ENCODE results near the gene PSMG1.

The PSMG1 gene

DNA sequence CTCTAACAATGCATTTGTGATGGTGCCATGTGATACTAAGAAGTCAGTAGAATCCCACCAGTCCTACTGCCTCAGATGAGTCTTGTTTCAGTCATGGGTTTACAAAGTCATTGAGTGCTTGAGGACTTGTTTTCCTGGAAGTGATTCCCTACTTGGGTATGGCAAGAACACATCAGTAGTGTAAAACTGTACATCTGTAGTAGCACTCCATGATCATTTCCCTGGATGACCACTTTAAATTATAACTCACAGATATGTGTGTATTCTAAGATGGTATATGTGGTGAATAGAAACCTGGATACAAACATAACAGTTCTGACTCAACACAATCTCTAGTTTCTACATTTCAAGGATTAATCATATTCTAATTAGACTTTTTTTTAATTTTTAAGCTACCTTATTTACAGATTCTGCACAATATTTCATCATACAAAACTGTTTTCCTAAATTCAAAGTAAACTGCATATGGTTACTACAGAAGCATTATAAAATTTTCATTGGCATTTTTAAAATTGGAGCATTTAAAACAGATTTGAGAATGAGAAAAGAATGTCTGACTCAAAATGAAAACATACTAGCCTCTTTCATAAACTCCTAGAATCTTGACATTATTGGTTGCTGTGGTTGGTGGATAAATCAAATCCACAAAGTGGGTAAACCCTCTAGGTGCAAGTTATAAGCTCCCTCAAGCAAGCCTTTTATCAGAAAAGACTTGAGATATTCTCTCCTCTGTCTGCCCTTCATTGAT is 6.8 kb upstream of the PSMG1 start:
- no peak overlapping the region for H3K9ac ChIP-seq (ENCODE audit: low read depth in 1 of 2, low read length in 2 of 2)
- no peaks in the 10 kb centered on the region for H3K9me3 ChIP-seq (ENCODE audit: control insufficient read depth in 1 of 2, low read length in 2 of 2)

DNA sequence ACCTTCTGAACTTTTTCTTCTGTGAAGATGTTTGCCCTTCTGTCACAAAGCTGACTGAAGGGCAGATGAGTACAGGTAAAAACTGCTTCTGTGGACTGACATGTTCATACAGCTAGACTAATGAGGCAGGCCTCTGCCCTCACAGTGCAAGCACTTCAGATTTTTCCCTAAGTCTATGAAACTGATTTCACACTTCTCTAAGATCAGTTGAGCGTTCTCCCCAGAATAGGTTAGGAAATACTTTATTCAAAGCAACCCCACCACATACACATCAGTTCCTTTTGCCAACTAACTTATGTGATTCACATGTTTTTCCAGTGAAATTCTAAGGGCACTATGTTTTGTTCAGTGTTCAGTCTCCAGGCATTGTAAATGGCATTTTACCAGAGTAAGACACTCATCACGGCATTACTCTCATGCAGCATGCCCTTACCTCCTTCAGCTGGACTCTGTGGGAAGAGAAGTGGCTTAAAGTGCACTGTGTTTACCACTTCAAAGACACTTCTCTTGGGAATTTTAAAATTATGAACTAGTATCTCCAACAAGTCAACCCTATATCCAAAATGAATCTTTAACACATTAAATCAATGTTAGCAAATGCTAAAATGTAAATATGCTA is 5.4 kb upstream of the PSMG1 start:
- Histone ChIP-seq H3K27ac (ENCODE audit: low read depth, low read length) (no peak overlapping the region), H3K4me3 (ENCODE audit: low read depth in 1 of 2, low read length in 2 of 2) (no peak overlapping the region), H3K9ac (ENCODE audit: low read depth in 1 of 2, low read length in 2 of 2) (no peak overlapping the region), H3K4me1 (ENCODE audit: control insufficient read depth in 1 of 2, insufficient read depth in 2 of 2, low read length in 2 of 2) (peaks cover 5 to 10% of the 10 kb centered on the region in 2 donors), H3K27me3 (ENCODE audit: control insufficient read depth in 1 of 2, insufficient read depth in 2 of 2, low read length in 2 of 2) (no peaks in the 10 kb centered on the region), H3K9me3 (ENCODE audit: control insufficient read depth in 1 of 2, low read length in 2 of 2) (no peaks in the 10 kb centered on the region), H3K36me3 (ENCODE audit: control insufficient read depth in 1 of 2, insufficient read depth in 2 of 2, low read length in 2 of 2) (no peaks in the 10 kb centered on the region)

More for the DNA sequence above, 6.8 kb upstream of the PSMG1 start:
- Histone ChIP-seq H3K4me3 (ENCODE audit: low read depth in 1 of 2, low read length in 2 of 2) (no peak overlapping the region), H3K4me1 (ENCODE audit: control insufficient read depth in 1 of 2, insufficient read depth in 2 of 2, low read length in 2 of 2) (peaks cover 0 to 4% of the 10 kb centered on the region in 2 donors), H3K27me3 (ENCODE audit: control insufficient read depth in 1 of 2, insufficient read depth in 2 of 2, low read length in 2 of 2) (no peaks in the 10 kb centered on the region), H3K27ac (ENCODE audit: low read depth, low read length) (no peak overlapping the region), H3K36me3 (ENCODE audit: control insufficient read depth in 1 of 2, insufficient read depth in 2 of 2, low read length in 2 of 2) (no peaks in the 10 kb centered on the region)

DNA sequence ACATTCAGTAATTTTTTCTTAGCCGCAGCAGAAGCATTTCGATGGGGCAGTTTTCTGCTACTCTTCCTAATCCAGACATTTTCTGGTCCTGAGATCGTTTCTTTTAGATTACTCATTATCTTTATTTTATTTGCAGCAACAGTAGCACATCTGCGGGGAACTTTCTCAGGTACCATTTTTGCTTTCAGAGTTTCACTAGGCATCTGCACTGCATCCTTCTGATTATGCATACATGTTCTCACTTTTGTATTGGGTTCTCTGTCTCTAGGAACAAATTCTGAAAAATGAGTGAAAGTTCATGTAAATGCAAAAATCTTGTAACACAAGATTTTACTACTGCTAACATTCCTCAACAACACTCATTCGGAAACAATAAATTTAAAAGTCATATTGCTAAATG is 3.9 kb upstream of the PSMG1 start:
- no peak overlapping the region for H3K27ac ChIP-seq (ENCODE audit: low read depth, low read length)
- H3K27me3 ChIP-seq (ENCODE audit: control insufficient read depth in 1 of 2, insufficient read depth in 2 of 2, low read length in 2 of 2): no peaks in the 10 kb centered on the region
- H3K9me3 ChIP-seq (ENCODE audit: control insufficient read depth in 1 of 2, low read length in 2 of 2): no peaks in the 10 kb centered on the region
- H3K4me3 ChIP-seq (ENCODE audit: low read depth in 1 of 2, low read length in 2 of 2): no peak overlapping the region
- peaks cover 13 to 14% of the 10 kb centered on the region in 2 donors for H3K4me1 ChIP-seq (ENCODE audit: control insufficient read depth in 1 of 2, insufficient read depth in 2 of 2, low read length in 2 of 2)
- H3K9ac ChIP-seq (ENCODE audit: low read depth in 1 of 2, low read length in 2 of 2): no peak overlapping the region
- H3K36me3 ChIP-seq (ENCODE audit: control insufficient read depth in 1 of 2, insufficient read depth in 2 of 2, low read length in 2 of 2): no peaks in the 10 kb centered on the region

DNA sequence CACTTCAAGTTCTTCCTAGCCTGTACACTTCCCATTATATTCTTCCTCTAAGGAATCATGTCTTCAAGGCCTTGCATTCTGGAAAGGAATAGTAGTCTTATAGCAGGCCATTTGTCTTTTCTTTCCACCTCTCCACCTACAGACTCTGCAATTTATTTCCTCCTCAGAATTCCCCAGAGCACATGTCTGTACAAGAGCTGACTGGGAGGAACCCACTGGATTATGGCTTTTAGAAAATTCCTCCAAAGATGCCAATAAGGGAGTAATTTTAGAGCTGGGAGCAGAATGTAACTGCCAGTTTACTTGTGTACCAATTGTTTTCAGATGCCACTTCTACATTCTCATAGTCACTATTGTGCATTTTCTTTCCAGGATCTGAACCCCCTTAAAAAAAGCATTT is 3.4 kb upstream of the PSMG1 start:
- Histone ChIP-seq H3K4me3 (ENCODE audit: low read depth in 1 of 2, low read length in 2 of 2) (no peak overlapping the region), H3K4me1 (ENCODE audit: control insufficient read depth in 1 of 2, insufficient read depth in 2 of 2, low read length in 2 of 2) (peaks cover 17% of the 10 kb centered on the region in 2 donors), H3K9ac (ENCODE audit: low read depth in 1 of 2, low read length in 2 of 2) (no peak overlapping the region), H3K27ac (ENCODE audit: low read depth, low read length) (no peak overlapping the region), H3K9me3 (ENCODE audit: control insufficient read depth in 1 of 2, low read length in 2 of 2) (no peaks in the 10 kb centered on the region), H3K36me3 (ENCODE audit: control insufficient read depth in 1 of 2, insufficient read depth in 2 of 2, low read length in 2 of 2) (no peaks in the 10 kb centered on the region), H3K27me3 (ENCODE audit: control insufficient read depth in 1 of 2, insufficient read depth in 2 of 2, low read length in 2 of 2) (no peaks in the 10 kb centered on the region)

DNA sequence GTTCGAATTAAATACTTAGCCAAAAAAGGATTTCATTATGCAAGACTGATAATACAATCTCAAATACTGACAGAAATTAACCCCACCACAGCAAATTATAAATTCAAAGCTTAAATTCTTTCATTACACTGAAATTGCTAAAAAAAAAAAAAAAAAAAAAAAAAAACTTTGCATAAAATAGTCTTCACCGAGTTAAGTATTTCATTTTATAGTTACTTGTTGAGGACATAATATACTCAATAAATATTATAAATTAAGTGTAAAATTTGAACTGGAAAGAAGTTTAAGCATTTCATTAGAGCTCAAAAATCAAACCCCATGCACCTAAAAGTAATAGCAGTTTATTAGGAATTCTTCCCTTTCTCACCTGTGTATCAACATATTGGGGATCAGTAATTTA is 1.9 kb upstream of the PSMG1 start:
- no peak overlapping the region for H3K9ac ChIP-seq (ENCODE audit: low read depth in 1 of 2, low read length in 2 of 2)
- peaks cover 17 to 20% of the 10 kb centered on the region in 2 donors for H3K4me1 ChIP-seq (ENCODE audit: control insufficient read depth in 1 of 2, insufficient read depth in 2 of 2, low read length in 2 of 2)
- no peak overlapping the region for H3K4me3 ChIP-seq (ENCODE audit: low read depth in 1 of 2, low read length in 2 of 2)
- no peaks in the 10 kb centered on the region for H3K27me3 ChIP-seq (ENCODE audit: control insufficient read depth in 1 of 2, insufficient read depth in 2 of 2, low read length in 2 of 2)
- no peak overlapping the region for H3K27ac ChIP-seq (ENCODE audit: low read depth, low read length)
- H3K9me3 ChIP-seq (ENCODE audit: control insufficient read depth in 1 of 2, low read length in 2 of 2): no peaks in the 10 kb centered on the region
- H3K36me3 ChIP-seq (ENCODE audit: control insufficient read depth in 1 of 2, insufficient read depth in 2 of 2, low read length in 2 of 2): no peaks in the 10 kb centered on the region

DNA sequence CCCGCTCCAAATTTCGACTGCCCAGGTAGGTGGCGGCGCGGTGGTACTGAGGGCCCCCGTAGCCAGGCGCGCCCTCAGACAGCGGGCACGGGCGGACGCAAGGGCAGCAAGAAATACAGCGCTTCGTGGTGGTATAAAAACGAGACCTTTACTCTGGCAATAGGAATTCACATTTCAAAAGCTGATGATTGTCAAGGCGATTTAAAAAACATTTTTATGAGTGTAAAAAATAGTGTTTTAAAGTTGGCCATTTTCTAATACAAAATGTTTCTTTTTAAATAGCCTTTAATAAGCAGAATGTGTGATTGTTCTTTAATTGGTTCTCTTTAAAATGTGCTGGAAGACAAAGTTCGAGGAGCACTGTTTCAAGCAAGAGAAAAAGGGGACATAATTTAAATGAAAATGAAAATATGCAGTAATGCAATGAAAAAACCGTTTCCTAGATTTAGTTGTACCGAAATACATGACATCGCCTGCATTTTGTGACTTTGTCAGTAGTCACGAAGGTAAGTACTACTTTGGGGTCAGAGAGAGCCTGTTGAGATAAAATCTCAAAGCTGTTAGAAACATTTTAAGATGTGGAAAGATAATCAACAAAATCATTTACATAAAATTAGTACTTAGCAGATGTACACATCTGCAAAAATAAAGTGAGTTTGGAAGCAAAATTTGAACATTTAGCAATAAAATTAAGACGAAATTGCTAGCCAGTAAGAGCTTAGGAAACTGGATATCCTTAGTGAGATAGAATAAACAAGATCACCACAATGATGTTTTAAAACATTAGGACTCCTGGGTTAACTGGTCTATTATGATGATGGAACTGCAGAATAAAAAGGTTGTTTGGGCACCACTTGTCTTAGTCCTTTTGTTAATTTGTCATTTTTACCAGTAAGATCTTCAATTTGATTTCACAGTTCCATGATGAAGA is 1.1 kb upstream of the PSMG1 start:
- H3K4me3 ChIP-seq (ENCODE audit: low read depth in 1 of 2, low read length in 2 of 2): peak overlapping the region; percentile 82 to 90
- peaks cover 17 to 20% of the 10 kb centered on the region in 2 donors for H3K4me1 ChIP-seq (ENCODE audit: control insufficient read depth in 1 of 2, insufficient read depth in 2 of 2, low read length in 2 of 2)
- no peaks in the 10 kb centered on the region for H3K27me3 ChIP-seq (ENCODE audit: control insufficient read depth in 1 of 2, insufficient read depth in 2 of 2, low read length in 2 of 2)
- H3K9me3 ChIP-seq (ENCODE audit: control insufficient read depth in 1 of 2, low read length in 2 of 2): no peaks in the 10 kb centered on the region
- peak overlapping the region; percentile 78 to 83 for H3K9ac ChIP-seq (ENCODE audit: low read depth in 1 of 2, low read length in 2 of 2)
- H3K36me3 ChIP-seq (ENCODE audit: control insufficient read depth in 1 of 2, insufficient read depth in 2 of 2, low read length in 2 of 2): peaks cover under 1% of the 10 kb centered on the region in 2 donors
- peak overlapping the region; percentile 90 for H3K27ac ChIP-seq (ENCODE audit: low read depth, low read length)

DNA sequence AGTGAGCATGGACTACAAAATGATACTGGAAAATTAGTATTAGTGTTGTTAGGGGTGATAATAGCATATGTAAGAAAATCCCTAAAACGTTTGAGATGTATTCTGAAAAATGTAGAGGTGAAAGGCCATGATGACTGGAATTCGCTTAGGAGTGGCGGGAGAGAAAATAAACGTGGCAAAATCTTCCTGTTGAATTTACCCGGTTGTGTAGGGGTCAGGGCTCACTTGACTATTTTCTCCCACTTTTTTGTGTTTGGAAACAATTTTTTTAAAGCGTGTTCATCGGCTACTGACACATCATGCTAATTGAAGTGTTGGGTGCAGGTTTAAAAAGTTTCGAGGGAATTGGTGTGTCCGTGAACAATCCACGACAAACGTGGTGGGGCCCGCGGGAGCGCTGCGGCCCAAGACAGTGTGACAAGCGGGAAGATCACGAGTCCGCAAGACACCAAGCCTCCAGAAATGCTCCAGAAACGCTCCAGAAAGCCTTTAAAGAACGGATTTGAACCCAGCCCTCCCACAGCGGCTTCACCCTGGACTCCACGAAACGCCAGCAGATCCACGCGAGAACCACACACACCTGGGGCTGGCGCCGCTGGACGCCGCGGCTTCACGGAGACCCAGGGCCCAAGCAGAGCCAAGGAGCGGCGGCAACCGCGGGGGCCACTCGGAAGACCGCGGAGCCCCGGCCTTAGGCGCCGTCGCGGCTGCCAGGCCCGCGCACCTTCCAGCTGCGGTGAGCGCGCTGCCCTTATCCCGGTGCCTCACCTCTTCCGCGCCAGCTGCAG is 573 bp downstream of the PSMG1 start:
- peak overlapping the region; percentile 82 to 90 for H3K4me3 ChIP-seq (ENCODE audit: low read depth in 1 of 2, low read length in 2 of 2)
- H3K9me3 ChIP-seq (ENCODE audit: control insufficient read depth in 1 of 2, low read length in 2 of 2): no peaks in the 10 kb centered on the region
- peaks cover 3 to 10% of the 10 kb centered on the region in 2 donors for H3K36me3 ChIP-seq (ENCODE audit: control insufficient read depth in 1 of 2, insufficient read depth in 2 of 2, low read length in 2 of 2)
- H3K27ac ChIP-seq (ENCODE audit: low read depth, low read length): peak overlapping the region; percentile 90
- no peaks in the 10 kb centered on the region for H3K27me3 ChIP-seq (ENCODE audit: control insufficient read depth in 1 of 2, insufficient read depth in 2 of 2, low read length in 2 of 2)
- peaks cover 17 to 20% of the 10 kb centered on the region in 2 donors for H3K4me1 ChIP-seq (ENCODE audit: control insufficient read depth in 1 of 2, insufficient read depth in 2 of 2, low read length in 2 of 2)
- peak overlapping the region; percentile 78 to 83 for H3K9ac ChIP-seq (ENCODE audit: low read depth in 1 of 2, low read length in 2 of 2)

DNA sequence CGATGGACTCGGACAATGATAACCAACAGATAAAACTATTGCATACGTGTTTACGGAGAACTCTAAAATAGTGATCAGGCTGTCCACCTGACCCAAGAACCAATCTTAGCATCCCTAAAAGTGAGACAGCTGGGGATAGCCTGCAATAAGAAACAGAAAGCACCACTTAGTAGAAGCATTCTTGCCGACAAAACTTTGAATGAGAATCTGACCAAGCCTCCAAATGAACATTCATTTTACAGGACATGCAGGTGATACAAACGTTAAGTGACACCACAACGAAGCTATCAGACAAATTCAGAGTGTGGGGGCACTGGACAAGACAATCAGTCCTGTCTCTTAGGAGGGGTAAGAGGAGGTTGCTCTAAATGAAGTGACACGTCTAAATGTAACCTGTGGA is 1.2 kb downstream of the PSMG1 start:
- peaks cover 17 to 20% of the 10 kb centered on the region in 2 donors for H3K4me1 ChIP-seq (ENCODE audit: control insufficient read depth in 1 of 2, insufficient read depth in 2 of 2, low read length in 2 of 2)
- no peaks in the 10 kb centered on the region for H3K27me3 ChIP-seq (ENCODE audit: control insufficient read depth in 1 of 2, insufficient read depth in 2 of 2, low read length in 2 of 2)
- peak overlapping the region; percentile 82 to 90 for H3K4me3 ChIP-seq (ENCODE audit: low read depth in 1 of 2, low read length in 2 of 2)
- no peak overlapping the region for H3K27ac ChIP-seq (ENCODE audit: low read depth, low read length)
- H3K9me3 ChIP-seq (ENCODE audit: control insufficient read depth in 1 of 2, low read length in 2 of 2): no peaks in the 10 kb centered on the region
- H3K36me3 ChIP-seq (ENCODE audit: control insufficient read depth in 1 of 2, insufficient read depth in 2 of 2, low read length in 2 of 2): peaks cover 3 to 10% of the 10 kb centered on the region in 2 donors
- H3K9ac ChIP-seq (ENCODE audit: low read depth in 1 of 2, low read length in 2 of 2): peak overlapping the region; percentile 78 to 83

DNA sequence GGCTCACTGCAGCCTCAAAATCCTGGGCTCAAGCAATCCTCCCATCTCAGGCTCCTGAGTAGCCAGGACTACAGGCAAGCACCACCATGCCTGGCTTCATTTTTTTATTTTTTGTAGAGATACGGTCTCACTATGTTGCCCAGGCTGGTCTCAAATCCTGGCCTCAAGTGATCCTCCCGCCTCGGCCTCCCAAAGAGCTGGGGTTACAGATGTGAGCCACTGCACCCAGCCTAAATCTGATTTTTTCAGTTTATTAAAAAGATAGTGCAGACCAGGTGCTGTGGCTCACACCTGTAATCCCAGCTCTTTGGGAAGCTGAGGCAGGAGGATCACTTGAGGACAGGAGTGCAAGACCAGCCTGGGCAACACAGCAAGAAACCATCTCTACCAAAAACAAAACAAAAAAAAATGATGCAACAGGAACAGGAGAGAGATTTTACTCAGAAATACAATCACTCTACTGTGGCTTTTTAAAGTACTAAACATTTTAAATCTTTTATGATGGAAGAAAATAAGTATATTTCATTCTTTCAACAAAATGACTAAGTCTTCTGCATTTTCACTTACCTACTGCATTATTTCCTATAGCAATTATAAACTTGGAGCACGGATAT is 1.9 kb downstream of the PSMG1 start:
- Histone ChIP-seq H3K4me3 (ENCODE audit: low read depth in 1 of 2, low read length in 2 of 2) (no peak overlapping the region), H3K9ac (ENCODE audit: low read depth in 1 of 2, low read length in 2 of 2) (no peak overlapping the region)

More for the DNA sequence above, 1.9 kb downstream of the PSMG1 start:
- Histone ChIP-seq H3K9me3 (ENCODE audit: control insufficient read depth in 1 of 2, low read length in 2 of 2) (no peaks in the 10 kb centered on the region), H3K4me1 (ENCODE audit: control insufficient read depth in 1 of 2, insufficient read depth in 2 of 2, low read length in 2 of 2) (peaks cover 17 to 20% of the 10 kb centered on the region in 2 donors), H3K27me3 (ENCODE audit: control insufficient read depth in 1 of 2, insufficient read depth in 2 of 2, low read length in 2 of 2) (no peaks in the 10 kb centered on the region), H3K36me3 (ENCODE audit: control insufficient read depth in 1 of 2, insufficient read depth in 2 of 2, low read length in 2 of 2) (peaks cover 3 to 10% of the 10 kb centered on the region in 2 donors), H3K27ac (ENCODE audit: low read depth, low read length) (no peak overlapping the region)

All from duodenal mucosa (tissue), 2 donors.